Measurements from ENCODE around the gene RPS5. TPM values are rescaled to one million over a fixed set of nuclear protein-coding genes. Genes with fewer than 3 reads are reported as not detected.
"Not testable (repeated sequence)": the region's sequence is repeated elsewhere in the genome, so short reads cannot be mapped to it uniquely, and the experiment has no call there.

Gene RPS5
- total and polyA plus RNA-seq, 4 donors, result 609 to 1,636 (median 1,064) TPM

DNA sequence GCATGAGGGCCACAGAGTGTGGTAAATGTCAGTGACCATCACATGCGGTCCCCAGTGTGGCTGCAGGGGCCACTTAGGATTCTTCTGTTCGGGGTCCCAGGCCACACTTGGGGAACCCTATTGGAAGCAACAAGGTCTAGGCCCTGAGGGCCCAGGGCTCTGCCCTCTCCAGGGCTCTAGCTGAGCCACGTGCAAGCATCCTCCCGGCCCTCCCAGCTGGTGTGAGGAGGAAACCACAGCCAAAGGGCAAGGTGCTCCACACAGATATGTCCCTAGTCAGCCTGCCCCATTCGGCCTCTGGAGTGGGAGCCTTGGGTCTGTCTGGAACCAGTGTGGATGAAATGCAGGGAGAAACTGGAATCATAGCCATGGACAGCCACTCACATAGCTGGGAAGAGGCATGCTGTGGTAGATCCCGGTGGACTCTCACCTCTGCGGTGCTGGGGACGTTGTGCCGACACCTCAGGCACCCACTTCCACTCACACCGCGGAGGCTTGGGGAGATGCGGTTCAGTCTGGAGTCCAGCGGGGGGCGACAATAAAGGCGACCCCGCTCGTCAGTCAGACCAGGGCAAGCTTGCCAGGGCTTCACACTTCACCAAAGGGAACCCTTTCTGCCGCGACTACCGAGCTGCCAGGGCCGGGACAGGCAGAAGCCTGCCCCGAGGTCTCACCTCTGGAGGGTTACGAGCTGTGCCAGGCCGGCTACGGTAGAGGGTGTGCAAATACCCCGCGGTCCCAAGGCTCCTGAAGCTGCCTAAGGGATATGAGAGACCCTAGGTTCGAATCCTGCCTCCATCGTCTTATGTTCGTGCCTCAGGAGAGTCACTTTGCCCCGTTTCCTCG is 20.3 kb upstream of the RPS5 start:
- no peaks in the 10 kb centered on the region for H3K27me3 ChIP-seq (ENCODE audit: control insufficient read depth in 1 of 2, insufficient read depth in 2 of 2, low read length in 1 of 2)
- no peak overlapping the region for H3K4me3 ChIP-seq (ENCODE audit: low read length in 2 of 2)
- no peaks in the 10 kb centered on the region for H3K36me3 ChIP-seq (ENCODE audit: control insufficient read depth in 1 of 2, insufficient read depth in 2 of 2, low read length in 1 of 2)
- ATAC-seq (ENCODE audit: low FRiP score) (no peak), DNase-seq (no peak)
- H3K9me3 ChIP-seq (ENCODE audit: control insufficient read depth, low read length), result no peaks in the 10 kb centered on the region
- no peak overlapping the region for H3K27ac ChIP-seq (ENCODE audit: low read depth in 1 of 2, low read length in 2 of 2)
- WGBS, 2 donors, result 89% methylated on average over 32 of the region's 32 CpGs
- intact Hi-C loops (cut with DNase I), result no loop called here
- H3K4me1 ChIP-seq (ENCODE audit: control insufficient read depth in 1 of 2, insufficient read depth in 2 of 2, low read length in 2 of 2), result no peaks in the 10 kb centered on the region

DNA sequence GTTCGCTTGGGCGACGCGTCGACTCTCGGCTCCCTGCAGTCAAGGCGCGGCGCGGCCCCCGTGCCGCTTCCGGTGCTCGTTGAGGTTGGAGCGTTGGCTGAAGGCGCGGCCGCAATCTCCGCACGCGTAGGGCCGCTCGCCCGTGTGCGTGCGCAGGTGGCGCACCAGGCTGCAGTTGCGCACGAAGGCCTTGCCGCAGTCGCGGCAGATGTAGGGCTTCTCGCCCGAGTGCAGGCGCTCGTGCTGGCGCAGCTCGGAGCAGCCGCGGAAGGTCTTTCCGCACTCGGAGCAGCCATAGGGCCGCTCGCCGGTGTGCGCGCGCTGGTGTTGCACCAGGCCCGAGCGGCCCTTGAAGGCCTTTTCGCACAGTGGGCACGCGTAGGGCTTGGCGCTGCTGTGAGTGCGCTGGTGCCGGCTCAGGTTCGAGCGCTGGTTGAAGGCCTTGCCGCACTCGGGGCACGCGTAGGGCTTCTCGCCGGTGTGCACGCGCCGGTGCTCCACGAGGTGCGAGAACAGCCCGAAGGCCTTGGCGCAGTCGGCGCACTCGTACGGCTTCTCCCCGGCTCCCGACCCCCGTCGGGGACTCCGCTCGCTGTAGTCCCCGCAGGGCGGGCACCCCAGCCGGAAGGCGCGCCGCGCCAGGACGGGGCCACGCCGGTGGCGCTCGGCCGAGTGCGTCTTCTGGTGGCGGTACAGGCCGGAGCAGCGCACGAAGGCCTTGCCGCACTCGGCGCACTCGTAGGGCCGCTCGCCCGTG is 19.2 kb upstream of the RPS5 start:
- H3K27ac ChIP-seq (ENCODE audit: low read depth in 1 of 2, low read length in 2 of 2), result no peak overlapping the region
- H3K4me3 ChIP-seq (ENCODE audit: low read length in 2 of 2), result no peak overlapping the region
- ATAC-seq (ENCODE audit: low FRiP score) (no peak), DNase-seq (no peak)
- no peaks in the 10 kb centered on the region for H3K27me3 ChIP-seq (ENCODE audit: control insufficient read depth in 1 of 2, insufficient read depth in 2 of 2, low read length in 1 of 2)
- intact Hi-C loops (cut with DNase I), result no loop called here
- no peaks in the 10 kb centered on the region for H3K4me1 ChIP-seq (ENCODE audit: control insufficient read depth in 1 of 2, insufficient read depth in 2 of 2, low read length in 2 of 2)
- 36 to 38% methylated on average over 106 of the region's 106 CpGs for WGBS, 2 donors
- no peaks in the 10 kb centered on the region for H3K9me3 ChIP-seq (ENCODE audit: control insufficient read depth, low read length)
- no peaks in the 10 kb centered on the region for H3K36me3 ChIP-seq (ENCODE audit: control insufficient read depth in 1 of 2, insufficient read depth in 2 of 2, low read length in 1 of 2)

DNA sequence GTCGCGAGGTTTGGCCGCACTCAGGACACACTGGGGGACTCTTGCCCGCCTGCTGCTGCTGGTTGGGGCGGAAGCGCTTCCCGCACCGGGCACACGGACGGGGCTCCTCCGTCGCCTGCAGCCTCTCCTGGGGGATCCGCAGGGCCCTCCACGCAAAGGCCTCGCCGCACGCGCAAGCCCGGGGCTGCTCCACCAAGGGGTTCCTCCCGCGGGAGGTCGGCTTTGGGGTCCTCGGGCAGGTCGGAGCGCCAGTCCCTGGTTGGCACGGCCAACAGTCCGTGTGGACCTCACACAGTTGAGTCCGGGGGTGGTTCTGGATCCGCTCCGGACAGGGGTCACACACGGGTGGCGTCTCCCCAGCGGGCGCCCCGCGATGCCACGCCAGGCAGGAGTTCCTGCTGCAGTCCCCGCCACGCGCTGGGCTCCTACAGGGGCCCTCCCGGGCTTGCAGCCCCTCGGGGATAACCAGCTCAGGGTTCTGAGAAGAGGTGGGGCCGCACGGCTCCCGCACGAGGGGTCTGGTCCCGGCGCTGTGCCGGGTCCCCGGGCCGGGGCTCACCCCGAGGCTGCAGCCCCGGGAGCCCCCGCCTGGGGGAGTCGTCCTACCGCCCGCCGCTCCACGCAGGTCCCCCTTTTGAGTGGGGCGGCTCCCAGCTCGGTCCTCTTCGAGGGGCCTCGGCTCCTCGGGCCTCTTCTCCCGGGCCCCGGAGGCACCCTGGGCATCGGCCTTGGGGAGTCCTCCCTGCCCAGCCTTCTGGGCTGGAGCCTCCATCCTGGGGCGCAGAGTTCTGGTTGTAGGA is 18.3 kb upstream of the RPS5 start:
- H3K36me3 ChIP-seq (ENCODE audit: control insufficient read depth in 1 of 2, insufficient read depth in 2 of 2, low read length in 1 of 2), result no peaks in the 10 kb centered on the region
- intact Hi-C loops (cut with DNase I), result no loop called here
- no peak overlapping the region for H3K27ac ChIP-seq (ENCODE audit: low read depth in 1 of 2, low read length in 2 of 2)
- DNase-seq (no peak), ATAC-seq (ENCODE audit: low FRiP score) (no peak)
- H3K4me1 ChIP-seq (ENCODE audit: control insufficient read depth in 1 of 2, insufficient read depth in 2 of 2, low read length in 2 of 2), result no peaks in the 10 kb centered on the region
- no peaks in the 10 kb centered on the region for H3K9me3 ChIP-seq (ENCODE audit: control insufficient read depth, low read length)
- 73 to 79% methylated on average over 55 to 68 of the region's 68 CpGs for WGBS, 2 donors
- no peaks in the 10 kb centered on the region for H3K27me3 ChIP-seq (ENCODE audit: control insufficient read depth in 1 of 2, insufficient read depth in 2 of 2, low read length in 1 of 2)
- no peak overlapping the region for H3K4me3 ChIP-seq (ENCODE audit: low read length in 2 of 2)

DNA sequence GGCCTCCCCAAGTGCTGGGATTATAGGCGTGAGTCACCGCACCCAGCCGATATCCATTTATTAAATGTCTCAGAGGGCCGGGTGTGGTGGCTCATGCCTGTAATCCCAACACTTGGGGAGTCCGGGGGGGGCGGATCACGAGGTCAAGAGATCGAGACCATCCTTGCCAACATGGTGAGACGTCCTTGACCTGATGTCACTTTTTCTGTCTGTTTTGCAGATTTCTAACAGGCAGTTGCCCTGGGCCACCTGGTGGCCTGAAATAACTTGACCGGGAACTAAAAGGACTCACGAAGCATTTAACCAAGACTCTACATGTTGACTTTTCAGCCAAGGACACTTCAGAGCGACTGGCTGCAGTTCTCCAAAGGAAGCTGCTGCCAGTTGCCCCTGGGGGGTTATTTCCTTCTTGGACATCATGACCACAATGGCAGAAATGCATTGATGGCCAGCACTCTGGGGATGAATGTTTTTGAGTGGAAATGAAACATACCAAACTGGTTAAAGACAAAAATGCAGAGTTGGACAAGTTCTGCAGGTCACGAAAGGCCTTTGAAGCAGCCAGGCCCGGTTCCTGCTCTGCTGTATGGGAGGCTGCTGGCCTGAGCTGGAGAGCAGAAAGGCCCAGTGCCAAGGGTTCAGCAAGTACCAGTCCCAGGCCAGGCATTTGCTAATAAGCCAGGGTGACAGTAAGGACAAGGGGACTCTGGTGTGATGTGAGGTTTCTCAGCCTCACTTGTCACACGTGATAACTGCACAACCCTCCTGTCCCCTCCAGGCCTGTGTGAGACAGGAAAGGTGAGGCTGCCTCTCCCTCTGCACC is 14.5 kb upstream of the RPS5 start:
- Histone ChIP-seq H3K4me3 (ENCODE audit: low read length in 2 of 2) (no peak overlapping the region), H3K36me3 (ENCODE audit: control insufficient read depth in 1 of 2, insufficient read depth in 2 of 2, low read length in 1 of 2) (no peaks in the 10 kb centered on the region), H3K4me1 (ENCODE audit: control insufficient read depth in 1 of 2, insufficient read depth in 2 of 2, low read length in 2 of 2) (no peaks in the 10 kb centered on the region), H3K27me3 (ENCODE audit: control insufficient read depth in 1 of 2, insufficient read depth in 2 of 2, low read length in 1 of 2) (no peaks in the 10 kb centered on the region), H3K9me3 (ENCODE audit: control insufficient read depth, low read length) (no peaks in the 10 kb centered on the region), H3K27ac (ENCODE audit: low read depth in 1 of 2, low read length in 2 of 2) (no peak overlapping the region)
- ATAC-seq (ENCODE audit: low FRiP score), result no peak
- intact Hi-C loops (cut with DNase I), result no loop called here
- WGBS, 2 donors, result 68 to 73% methylated on average over 15 of the region's 15 CpGs
- DNase-seq, result no peak

DNA sequence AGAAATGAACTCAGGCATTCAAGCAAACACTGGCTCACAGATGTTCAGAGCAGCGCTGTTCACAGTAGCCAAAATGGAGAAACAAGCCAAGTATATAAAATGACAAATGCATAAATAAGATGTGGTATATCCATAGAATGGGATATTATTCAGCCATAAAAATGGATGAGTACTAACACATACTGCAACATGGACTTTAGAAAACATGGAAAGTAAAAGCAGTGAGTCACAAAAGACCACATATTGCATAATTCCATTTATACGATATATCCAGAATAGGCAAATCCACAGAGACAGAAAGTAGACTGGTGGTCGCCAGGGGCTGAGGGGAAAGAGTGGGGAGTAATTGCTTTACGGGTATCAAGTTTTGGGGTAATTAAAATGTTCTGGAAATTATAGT is 12.9 kb upstream of the RPS5 start:
- WGBS, 2 donors, result 87 to 88% methylated on average over 4 of the region's 4 CpGs
- no peaks in the 10 kb centered on the region for H3K27me3 ChIP-seq (ENCODE audit: control insufficient read depth in 1 of 2, insufficient read depth in 2 of 2, low read length in 1 of 2)
- ATAC-seq (ENCODE audit: low FRiP score) (no peak), DNase-seq (no peak)
- H3K4me3 ChIP-seq (ENCODE audit: low read length in 2 of 2), result no peak overlapping the region
- intact Hi-C loops (cut with DNase I), result no loop called here
- no peaks in the 10 kb centered on the region for H3K9me3 ChIP-seq (ENCODE audit: control insufficient read depth, low read length)
- H3K36me3 ChIP-seq (ENCODE audit: control insufficient read depth in 1 of 2, insufficient read depth in 2 of 2, low read length in 1 of 2), result no peaks in the 10 kb centered on the region
- no peak overlapping the region for H3K27ac ChIP-seq (ENCODE audit: low read depth in 1 of 2, low read length in 2 of 2)
- H3K4me1 ChIP-seq (ENCODE audit: control insufficient read depth in 1 of 2, insufficient read depth in 2 of 2, low read length in 2 of 2), result no peaks in the 10 kb centered on the region

DNA sequence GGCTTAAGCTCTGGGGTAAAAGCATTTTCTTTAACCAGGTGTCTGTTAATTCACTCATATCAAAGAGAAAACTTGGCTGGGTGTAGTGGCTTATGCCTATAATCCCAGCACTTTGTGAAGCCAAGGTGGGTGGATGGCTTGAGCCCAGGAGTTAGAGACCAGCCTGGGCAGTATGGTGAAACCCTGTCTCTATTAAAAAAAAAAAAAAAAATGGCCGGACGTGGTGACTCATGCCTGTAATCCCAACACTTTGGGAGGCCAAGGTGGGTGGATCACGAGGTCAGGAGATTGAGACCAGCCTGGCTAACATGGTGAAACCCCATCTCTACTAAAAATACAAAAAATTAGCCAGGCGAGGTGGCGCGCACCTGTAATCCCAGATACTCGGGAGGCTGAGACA is 10.3 kb upstream of the RPS5 start:
- DNase-seq; H3K9me3 ChIP-seq (ENCODE audit: control insufficient read depth, low read length); H3K27me3 ChIP-seq (ENCODE audit: control insufficient read depth in 1 of 2, insufficient read depth in 2 of 2, low read length in 1 of 2); H3K27ac ChIP-seq (ENCODE audit: low read depth in 1 of 2, low read length in 2 of 2); H3K4me3 ChIP-seq (ENCODE audit: low read length in 2 of 2); H3K36me3 ChIP-seq (ENCODE audit: control insufficient read depth in 1 of 2, insufficient read depth in 2 of 2, low read length in 1 of 2); intact Hi-C loops (cut with DNase I); ATAC-seq (ENCODE audit: low FRiP score); H3K4me1 ChIP-seq (ENCODE audit: control insufficient read depth in 1 of 2, insufficient read depth in 2 of 2, low read length in 2 of 2): not testable (repeated sequence)
- 76 to 77% methylated on average over 7 of the region's 7 CpGs for WGBS, 2 donors

DNA sequence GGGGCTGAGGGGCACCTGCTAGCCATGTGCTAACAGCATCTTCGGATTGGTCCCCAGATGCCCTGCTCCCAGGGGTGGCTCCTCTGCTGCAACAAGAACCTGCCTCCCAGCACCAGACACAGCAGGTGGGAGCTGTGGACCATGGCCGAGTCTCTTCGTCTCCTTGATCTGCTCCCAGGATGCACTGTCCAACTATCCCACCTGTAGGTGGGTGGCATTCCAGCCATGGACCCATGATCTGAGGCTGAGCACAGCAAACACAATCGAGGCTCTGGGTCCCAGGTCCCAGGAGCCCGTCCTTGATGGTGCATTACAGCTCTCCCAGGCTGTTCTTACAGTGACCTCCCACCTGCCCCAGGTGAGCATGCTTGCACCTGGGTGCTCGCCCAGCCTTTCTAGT is 7.8 kb upstream of the RPS5 start:
- no peak for ATAC-seq (ENCODE audit: low FRiP score)
- Histone ChIP-seq H3K27me3 (ENCODE audit: control insufficient read depth in 1 of 2, insufficient read depth in 2 of 2, low read length in 1 of 2) (no peaks in the 10 kb centered on the region), H3K36me3 (ENCODE audit: control insufficient read depth in 1 of 2, insufficient read depth in 2 of 2, low read length in 1 of 2) (no peaks in the 10 kb centered on the region), H3K4me3 (ENCODE audit: low read length in 2 of 2) (no peak overlapping the region), H3K27ac (ENCODE audit: low read depth in 1 of 2, low read length in 2 of 2) (no peak overlapping the region), H3K4me1 (ENCODE audit: control insufficient read depth in 1 of 2, insufficient read depth in 2 of 2, low read length in 2 of 2) (peaks cover 0 to 3% of the 10 kb centered on the region in 2 donors), H3K9me3 (ENCODE audit: control insufficient read depth, low read length) (no peaks in the 10 kb centered on the region)
- WGBS, 2 donors, result 90 to 95% methylated on average over 6 of the region's 6 CpGs
- no peak for DNase-seq
- intact Hi-C loops (cut with DNase I), result no loop called here
